PC-9 (cell line): ENCODE data around the gene PKNOX2.

Experiments
- CTCF ChIP-seq: fragments of 200-600 bp; sonication (generic); conservative IDR thresholded peaks from 2 replicates; pipeline ENCODE4 v1.6.1; 2017; ENCODE audit warnings: mixed run types, antibody characterized with exemption, mild to moderate bottlenecking, moderate library complexity
- EZH2 ChIP-seq: fragments of 200-600 bp; sonication (generic); IDR thresholded peaks from 2 replicates; pipeline ENCODE4 v1.8.0; 2017; ENCODE audit warnings: antibody characterized with exemption, low read depth

- TF ChIP-seq CTCF, result no peak
- TF ChIP-seq EZH2, result no peak
Measured at GRCh38 chr11:125271483-125272091, 107.0 kb downstream of the PKNOX2 start.
